HCT116 (cell line): ENCODE data around the gene CEP162. TPM values are rescaled to one million over a fixed set of nuclear protein-coding genes. Genes with fewer than 3 reads are reported as not detected.

Source experiments
- ATAC-seq: fragments of 200-7000 bp; cut with Tn5 transposase; 2 replicates; pipeline ENCODE4 v1.9.1; 2020; ENCODE audit warnings: mild to moderate bottlenecking, moderate library complexity
- BruUV-seq: library from RNA; stranded (reverse); fragments of 400-500 nt; replicated peaks from 2 replicates; lab custom pipeline; 2021; lab: Mats Ljungman, UMichigan
- CTCF ChIA-PET: fragments of 300-600 bp; sonication (Branson Sonifier 250); formaldehyde crosslinking; loops from one replicate; lab custom pipeline; 2021; ENCODE audit warnings: antibody characterized with exemption; lab: Charles Lee
- POLR2A ChIA-PET: fragments of 300-600, 350-600 bp; sonication (Branson Sonifier 250); formaldehyde crosslinking; loops from one replicate; lab custom pipeline; 2021; ENCODE audit warnings: antibody characterized with exemption; lab: Charles Lee
- RAD21 ChIA-PET, 2 experiments: fragments of 300-600 bp; sonication (Branson Sonifier 250); formaldehyde crosslinking; loops; one replicate each; lab custom pipeline; 2023; ENCODE audit warnings: low total read pairs in 2 of 2; ENCODE audit not compliant: uncharacterized antibody in 2 of 2, unreplicated experiment in 2 of 2, low non-redundant PET in 1 of 2; lab: Charles Lee
- DNase-seq: peaks from one replicate; pipeline ENCODE4 v3.0.0-alpha.2; 2010; ENCODE audit warnings: low read depth, low spot score
- H2AFZ ChIP-seq: fragments of 200-600 bp; shearing (Covaris generic), sonication (generic); 2 replicates; pipeline ENCODE4 v1.6.1; 2017; ENCODE audit warnings: low read depth, mixed run types, mixed read lengths, antibody characterized with exemption, low read length; ENCODE audit not compliant: poor library complexity, severe bottlenecking
- H3K27ac ChIP-seq: 2 replicates; pipeline ENCODE4 v1.5.1; 2012; ENCODE audit warnings: low read depth, low read length
- H3K27me3 ChIP-seq: fragments of 200-600 bp; sonication (generic); 2 replicates; pipeline ENCODE4 v1.6.1; 2016; ENCODE audit warnings: mixed run types, low read length, mixed read lengths; ENCODE audit not compliant: insufficient read depth
- H3K36me3 ChIP-seq, 2 experiments: fragments of 200-500 bp in 1 of 2; fragments of 200-600 bp in 1 of 2; sonication (Bioruptor generic) in 1 of 2; sonication (generic) in 1 of 2; 2 replicates each; pipeline versions ENCODE4 v1.5.1 to v1.6.1; 2014 to 2016; ENCODE audit warnings: low read length in 2 of 2, inconsistent platforms in 1 of 2, mixed read lengths in 1 of 2, mixed run types in 1 of 2; ENCODE audit not compliant: insufficient read depth in 2 of 2, control insufficient read depth in 1 of 2
- H3K4me1 ChIP-seq, 2 experiments: fragments of 200-600 bp in 1 of 2; sonication (generic) in 1 of 2; 2 replicates each; pipeline versions ENCODE4 v1.5.1 to v1.6.1; 2012 to 2017; ENCODE audit warnings: low read length in 2 of 2, inconsistent platforms in 1 of 2, mild to moderate bottlenecking in 1 of 2, mixed read lengths in 1 of 2, mixed run types in 1 of 2, moderate library complexity in 1 of 2; ENCODE audit not compliant: insufficient read depth in 2 of 2, control insufficient read depth in 1 of 2
- H3K4me2 ChIP-seq: fragments of 200-600 bp; sonication (generic); 2 replicates; pipeline ENCODE4 v1.6.1; 2017; ENCODE audit warnings: mixed run types, low read length, mixed read lengths
- H3K4me3 ChIP-seq, 2 experiments: fragments of 200-600 bp in 1 of 2; sonication (generic) in 1 of 2; replicated peaks in 1 of 2; 2 replicates each; pipeline ENCODE4 v1.5.1; 2011 to 2016; ENCODE audit warnings: low read length in 2 of 2, control low read depth in 1 of 2, low read depth in 1 of 2, mild to moderate bottlenecking in 1 of 2, mixed read lengths in 1 of 2, mixed run types in 1 of 2
- H3K79me2 ChIP-seq: fragments of 200-600 bp; sonication (generic); 2 replicates; pipeline ENCODE4 v1.6.1; 2017; ENCODE audit warnings: mild to moderate bottlenecking, mixed run types, low read length, moderate library complexity, mixed read lengths; ENCODE audit not compliant: insufficient read depth
- H3K9ac ChIP-seq: fragments of 200-600 bp; sonication (generic); 2 replicates; pipeline ENCODE4 v1.6.1; 2016; ENCODE audit warnings: low read length, mixed read lengths
- H3K9me2 ChIP-seq: fragments of 200-600 bp; sonication (generic), shearing (Covaris generic); 2 replicates; pipeline ENCODE4 v1.6.1; 2017; ENCODE audit warnings: mixed run types, mild to moderate bottlenecking, moderate library complexity; ENCODE audit not compliant: insufficient read depth
- H3K9me3 ChIP-seq, 2 experiments: fragments of 200-500 bp in 1 of 2; fragments of 200-600 bp in 1 of 2; sonication (Bioruptor generic) in 1 of 2; sonication (generic) in 1 of 2; 2 replicates each; pipeline ENCODE4 v1.6.1; 2014 to 2017; ENCODE audit warnings: low read length in 2 of 2, mixed read lengths in 2 of 2, inconsistent platforms in 1 of 2, low read depth in 1 of 2, mild to moderate bottlenecking in 1 of 2, mixed run types in 1 of 2, moderate library complexity in 1 of 2; ENCODE audit not compliant: control insufficient read depth in 1 of 2, insufficient read depth in 1 of 2
- H4K20me1 ChIP-seq: fragments of 200-600 bp; sonication (generic), shearing (Covaris generic); 2 replicates; pipeline ENCODE4 v1.6.1; 2017; ENCODE audit warnings: mixed run types, mild to moderate bottlenecking, moderate library complexity; ENCODE audit not compliant: insufficient read depth
- CBX3 ChIP-seq: IDR thresholded peaks from 2 replicates; pipeline ENCODE4 v1.6.1; 2012; ENCODE audit warnings: low read depth
- CTCF ChIP-seq, 3 experiments: fragments of 200-600 bp in 1 of 3; sonication (generic) in 1 of 3; IDR thresholded peaks in 2 of 3; conservative IDR thresholded peaks in 1 of 3; 2 replicates each; pipeline ENCODE4 v1.5.1; 2012 to 2017; ENCODE audit warnings: low read depth in 2 of 3, low read length in 2 of 3, antibody characterized with exemption in 1 of 3, borderline replicate concordance in 1 of 3, control low read depth in 1 of 3, mild to moderate bottlenecking in 1 of 3, mixed read lengths in 1 of 3, mixed run types in 1 of 3, moderate library complexity in 1 of 3; ENCODE audit not compliant: insufficient read depth in 1 of 3
- ELF1 ChIP-seq: IDR thresholded peaks from 2 replicates; pipeline ENCODE4 v1.6.1; 2012; ENCODE audit warnings: low read depth, borderline replicate concordance
- EZH2phosphoT487 ChIP-seq: fragments of 200-600 bp; IDR thresholded peaks from 2 replicates; pipeline ENCODE4 v1.6.1; 2018; ENCODE audit warnings: antibody characterized with exemption, borderline replicate concordance
- FOSL1 ChIP-seq: IDR thresholded peaks from 2 replicates; pipeline ENCODE4 v1.6.1; 2012; ENCODE audit warnings: low read depth
- JUND ChIP-seq: IDR thresholded peaks from 2 replicates; pipeline ENCODE4 v1.6.1; 2012
- POLR2A ChIP-seq: IDR thresholded peaks from 2 replicates; pipeline ENCODE4 v1.7.0; 2011; ENCODE audit warnings: borderline replicate concordance; ENCODE audit not compliant: insufficient read depth, insufficient read length; ENCODE audit errors: extremely low read depth
- POLR2AphosphoS5 ChIP-seq: IDR thresholded peaks from 2 replicates; pipeline ENCODE4 v1.6.1; 2011; ENCODE audit warnings: mild to moderate bottlenecking, low read depth, low read length, moderate library complexity
- RAD21 ChIP-seq: IDR thresholded peaks from 2 replicates; pipeline ENCODE4 v1.6.1; 2012; ENCODE audit warnings: low read depth, mild to moderate bottlenecking
- SIN3A ChIP-seq: IDR thresholded peaks from 2 replicates; pipeline ENCODE4 v1.6.1; 2012; ENCODE audit warnings: low read depth
- SRF ChIP-seq: IDR thresholded peaks from 2 replicates; pipeline ENCODE4 v1.6.1; 2012; ENCODE audit warnings: low read depth
- TCF7L2 ChIP-seq: IDR thresholded peaks from 2 replicates; pipeline ENCODE4 v1.7.0; 2011; ENCODE audit warnings: borderline replicate concordance, inconsistent platforms; ENCODE audit not compliant: insufficient read depth, insufficient read length; ENCODE audit errors: extremely low read depth
- YY1 ChIP-seq: IDR thresholded peaks from 2 replicates; pipeline ENCODE4 v1.6.1; 2011; ENCODE audit warnings: low read length, low read depth, moderate library complexity, mild to moderate bottlenecking; ENCODE audit not compliant: insufficient replicate concordance; ENCODE audit errors: extremely low read depth
- ZFX ChIP-seq: fragments of 450-650 bp; IDR thresholded peaks from 2 replicates; pipeline ENCODE4 v1.6.1; 2017
- ZNF274 ChIP-seq: fragments of 200-500 bp; sonication (Bioruptor generic); IDR thresholded peaks from 2 replicates; pipeline ENCODE4 v1.6.1; 2014; ENCODE audit warnings: mild to moderate bottlenecking, low read depth, low read length, inconsistent platforms
- intact Hi-C: fragments of 100-400 bp; cut with micrococcal nuclease; formaldehyde crosslinking; loops from 2 replicates; pipeline ENCODE4 v1.10.0; 2022
- total RNA-seq: library from RNA; stranded (reverse); gene quantifications from one replicate; pipeline ENCODE4 v1.2.1, GENCODE V29; 2021; ENCODE audit not compliant: unreplicated experiment
- TF ChIP-seq, protein P1 (sequence below): IDR thresholded peaks from 2 replicates; pipeline ENCODE4 v1.6.1; 2012; ENCODE audit warnings: low read depth
- TF ChIP-seq, protein P2 (sequence below): IDR thresholded peaks from 2 replicates; pipeline ENCODE4 v1.6.1; 2011; ENCODE audit warnings: mild to moderate bottlenecking, low read length, moderate library complexity; ENCODE audit not compliant: insufficient replicate concordance; ENCODE audit errors: extremely low read depth
- TF ChIP-seq, protein P3 (sequence below): IDR thresholded peaks from 2 replicates; pipeline ENCODE4 v1.6.1; 2012

CEP162 gene
- total RNA-seq, 1 experiment from 2014 or later, result 5.5 TPM

GRCh38 chr6:84082689-84083265 lies 144.7 kb downstream of the CEP162 start:
- ATAC-seq (no peak), DNase-seq (no peak)
- no peaks in the 10 kb centered on the region for H3K36me3 ChIP-seq
- H3K27ac ChIP-seq, result no peak overlapping the region
- intact Hi-C loops, result no loop called here
- H3K27me3 ChIP-seq, result no peaks in the 10 kb centered on the region
- RAD21 ChIA-PET, result no interaction called here
- H3K4me1 ChIP-seq, result no peaks in the 10 kb centered on the region
- CTCF ChIA-PET, result no interaction called here
- BruUV-seq, result no TSS peak
- no peaks in the 10 kb centered on the region for H3K9me2 ChIP-seq
- H3K79me2 ChIP-seq, result no peaks in the 10 kb centered on the region
- H3K9me3 ChIP-seq, result no peaks in the 10 kb centered on the region
- no peak overlapping the region for H3K9ac ChIP-seq
- no peak overlapping the region for H3K4me2 ChIP-seq
- POLR2A ChIA-PET, result no interaction called here
- H2AFZ ChIP-seq, result no peak overlapping the region
- no peak for TF ChIP-seq CTCF (IDR thresholded peaks at IDR 0.05 in 2 of 3, conservative IDR thresholded peaks at IDR 0.05 in 1 of 3; ENCODE audit: borderline replicate concordance in 1 of 3, insufficient read depth in 1 of 3, low read depth in 2 of 3, low read length in 2 of 3)
- TF ChIP-seq, protein P1, sequence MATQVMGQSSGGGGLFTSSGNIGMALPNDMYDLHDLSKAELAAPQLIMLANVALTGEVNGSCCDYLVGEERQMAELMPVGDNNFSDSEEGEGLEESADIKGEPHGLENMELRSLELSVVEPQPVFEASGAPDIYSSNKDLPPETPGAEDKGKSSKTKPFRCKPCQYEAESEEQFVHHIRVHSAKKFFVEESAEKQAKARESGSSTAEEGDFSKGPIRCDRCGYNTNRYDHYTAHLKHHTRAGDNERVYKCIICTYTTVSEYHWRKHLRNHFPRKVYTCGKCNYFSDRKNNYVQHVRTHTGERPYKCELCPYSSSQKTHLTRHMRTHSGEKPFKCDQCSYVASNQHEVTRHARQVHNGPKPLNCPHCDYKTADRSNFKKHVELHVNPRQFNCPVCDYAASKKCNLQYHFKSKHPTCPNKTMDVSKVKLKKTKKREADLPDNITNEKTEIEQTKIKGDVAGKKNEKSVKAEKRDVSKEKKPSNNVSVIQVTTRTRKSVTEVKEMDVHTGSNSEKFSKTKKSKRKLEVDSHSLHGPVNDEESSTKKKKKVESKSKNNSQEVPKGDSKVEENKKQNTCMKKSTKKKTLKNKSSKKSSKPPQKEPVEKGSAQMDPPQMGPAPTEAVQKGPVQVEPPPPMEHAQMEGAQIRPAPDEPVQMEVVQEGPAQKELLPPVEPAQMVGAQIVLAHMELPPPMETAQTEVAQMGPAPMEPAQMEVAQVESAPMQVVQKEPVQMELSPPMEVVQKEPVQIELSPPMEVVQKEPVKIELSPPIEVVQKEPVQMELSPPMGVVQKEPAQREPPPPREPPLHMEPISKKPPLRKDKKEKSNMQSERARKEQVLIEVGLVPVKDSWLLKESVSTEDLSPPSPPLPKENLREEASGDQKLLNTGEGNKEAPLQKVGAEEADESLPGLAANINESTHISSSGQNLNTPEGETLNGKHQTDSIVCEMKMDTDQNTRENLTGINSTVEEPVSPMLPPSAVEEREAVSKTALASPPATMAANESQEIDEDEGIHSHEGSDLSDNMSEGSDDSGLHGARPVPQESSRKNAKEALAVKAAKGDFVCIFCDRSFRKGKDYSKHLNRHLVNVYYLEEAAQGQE, result no peak
- TF ChIP-seq POLR2AphosphoS5, result no peak
- TF ChIP-seq TCF7L2, result no peak
- no peak for TF ChIP-seq SIN3A
- TF ChIP-seq CBX3, result no peak
- TF ChIP-seq YY1, result no peak
- TF ChIP-seq, protein P2, sequence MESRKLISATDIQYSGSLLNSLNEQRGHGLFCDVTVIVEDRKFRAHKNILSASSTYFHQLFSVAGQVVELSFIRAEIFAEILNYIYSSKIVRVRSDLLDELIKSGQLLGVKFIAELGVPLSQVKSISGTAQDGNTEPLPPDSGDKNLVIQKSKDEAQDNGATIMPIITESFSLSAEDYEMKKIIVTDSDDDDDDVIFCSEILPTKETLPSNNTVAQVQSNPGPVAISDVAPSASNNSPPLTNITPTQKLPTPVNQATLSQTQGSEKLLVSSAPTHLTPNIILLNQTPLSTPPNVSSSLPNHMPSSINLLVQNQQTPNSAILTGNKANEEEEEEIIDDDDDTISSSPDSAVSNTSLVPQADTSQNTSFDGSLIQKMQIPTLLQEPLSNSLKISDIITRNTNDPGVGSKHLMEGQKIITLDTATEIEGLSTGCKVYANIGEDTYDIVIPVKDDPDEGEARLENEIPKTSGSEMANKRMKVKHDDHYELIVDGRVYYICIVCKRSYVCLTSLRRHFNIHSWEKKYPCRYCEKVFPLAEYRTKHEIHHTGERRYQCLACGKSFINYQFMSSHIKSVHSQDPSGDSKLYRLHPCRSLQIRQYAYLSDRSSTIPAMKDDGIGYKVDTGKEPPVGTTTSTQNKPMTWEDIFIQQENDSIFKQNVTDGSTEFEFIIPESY, result no peak
- no peak for TF ChIP-seq ELF1
- TF ChIP-seq SRF, result no peak
- TF ChIP-seq ZFX, result no peak
- TF ChIP-seq ZNF274, result no peak
- TF ChIP-seq FOSL1, result no peak
- no peak for TF ChIP-seq EZH2phosphoT487
- no peak for TF ChIP-seq RAD21
- TF ChIP-seq, protein P3, sequence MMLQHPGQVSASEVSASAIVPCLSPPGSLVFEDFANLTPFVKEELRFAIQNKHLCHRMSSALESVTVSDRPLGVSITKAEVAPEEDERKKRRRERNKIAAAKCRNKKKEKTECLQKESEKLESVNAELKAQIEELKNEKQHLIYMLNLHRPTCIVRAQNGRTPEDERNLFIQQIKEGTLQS, result no peak
- no peak for TF ChIP-seq POLR2A
- TF ChIP-seq JUND, result no peak
- H3K4me3 ChIP-seq, result no peak overlapping the region
- no peaks in the 10 kb centered on the region for H4K20me1 ChIP-seq
